NCI-H2196 (cell line): ENCODE data around the gene ADCY4.
"Not testable (repeated sequence)": the region's sequence is repeated elsewhere in the genome, so short reads cannot be mapped to it uniquely, and the experiment has no call there.

Experiments used
- DNase-seq: peaks from one replicate; lab custom pipeline; 2025; ENCODE audit not compliant: unreplicated experiment; lab: John Stamatoyannopoulos, UW

Gene ADCY4

GRCh38 chr14:24339284-24340151 is 4.6 kb upstream of the ADCY4 start, which contains the start of gene RIPK3:
Gene RIPK3 (minus strand): TSS chr14:24339991. CDS start chr14:24339826, 165 bp downstream.
- no peak for DNase-seq

DNA sequence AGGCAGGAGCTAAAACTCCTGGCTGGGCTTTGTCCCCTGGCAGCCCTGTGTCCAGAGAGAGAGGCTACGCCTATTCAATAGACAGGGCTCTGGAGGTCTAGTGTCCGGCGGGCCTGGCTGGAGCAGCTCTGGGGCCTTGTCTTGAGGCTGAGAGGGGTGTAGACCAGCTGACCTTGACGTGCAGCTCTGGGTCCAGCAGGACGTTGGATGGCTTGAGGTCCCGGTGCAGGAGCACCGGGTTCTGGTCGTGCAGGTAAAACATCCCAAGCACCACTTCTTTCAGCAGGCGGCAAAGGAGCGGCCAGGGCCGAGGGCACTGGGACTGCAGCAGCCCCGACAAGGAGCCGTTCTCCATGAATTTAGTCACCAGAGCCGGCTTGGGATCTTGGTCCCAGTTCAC is 4.0 kb upstream of the ADCY4 start:
- no peak for DNase-seq

DNA sequence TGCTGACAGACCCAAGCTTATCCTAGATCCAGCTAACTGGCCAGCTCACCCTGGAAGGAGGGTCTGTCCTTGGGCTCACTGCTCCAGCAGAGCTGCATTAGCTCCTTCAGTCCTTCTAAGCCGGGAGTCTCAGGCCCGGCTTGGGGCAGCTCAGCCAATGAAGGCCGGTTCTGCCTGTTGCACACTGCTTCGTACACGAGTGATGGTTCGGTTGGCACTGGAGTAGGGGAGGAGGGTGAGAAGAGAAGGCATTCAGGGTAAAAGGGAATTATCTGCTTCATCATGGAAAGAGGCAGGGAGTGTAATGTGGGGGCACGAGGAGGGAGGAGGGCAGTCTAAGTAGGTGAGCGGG is 2.9 kb upstream of the ADCY4 start:
- no peak for DNase-seq

DNA sequence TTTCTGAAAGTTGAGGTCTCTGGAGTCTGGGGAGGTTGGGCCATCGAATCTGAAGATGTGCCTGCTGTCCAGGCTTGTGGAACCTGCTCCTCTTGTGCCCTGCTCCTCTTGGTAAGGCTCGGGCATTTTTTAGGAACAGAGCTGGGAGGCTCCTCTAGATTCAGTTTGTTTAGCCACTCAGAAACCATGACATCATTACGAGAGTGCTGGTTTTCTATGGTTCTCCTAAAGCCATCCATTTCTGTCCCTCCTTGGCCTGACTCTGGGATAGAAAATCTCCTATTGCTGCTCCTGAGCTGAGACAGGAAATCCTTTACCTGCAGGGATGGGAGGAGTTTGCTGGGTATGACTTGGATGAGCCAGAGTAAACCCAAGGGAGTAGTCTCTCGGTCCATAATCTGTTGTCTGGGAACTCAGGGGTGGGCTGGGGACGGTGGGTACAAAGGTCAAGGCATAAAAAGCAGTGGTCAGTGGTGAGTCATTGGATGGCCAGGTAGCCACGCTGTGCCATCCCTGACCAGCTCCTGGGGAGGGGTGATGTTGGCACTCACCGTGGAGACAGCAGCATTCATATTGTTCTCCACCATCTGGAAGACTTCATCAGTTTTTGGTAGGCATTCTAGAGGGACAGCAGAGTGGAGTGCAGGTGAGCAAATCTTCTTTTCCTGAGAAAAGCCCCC is 2.4 kb upstream of the ADCY4 start:
- DNase-seq = no peak

GRCh38 chr14:24335461-24336171 is 745 bp upstream of the ADCY4 start:
- DNase-seq = no peak

- DNase-seq = peak; percentile 35
Measured at GRCh38 chr14:24332268-24332993, 2.4 kb downstream of the ADCY4 start.

DNA sequence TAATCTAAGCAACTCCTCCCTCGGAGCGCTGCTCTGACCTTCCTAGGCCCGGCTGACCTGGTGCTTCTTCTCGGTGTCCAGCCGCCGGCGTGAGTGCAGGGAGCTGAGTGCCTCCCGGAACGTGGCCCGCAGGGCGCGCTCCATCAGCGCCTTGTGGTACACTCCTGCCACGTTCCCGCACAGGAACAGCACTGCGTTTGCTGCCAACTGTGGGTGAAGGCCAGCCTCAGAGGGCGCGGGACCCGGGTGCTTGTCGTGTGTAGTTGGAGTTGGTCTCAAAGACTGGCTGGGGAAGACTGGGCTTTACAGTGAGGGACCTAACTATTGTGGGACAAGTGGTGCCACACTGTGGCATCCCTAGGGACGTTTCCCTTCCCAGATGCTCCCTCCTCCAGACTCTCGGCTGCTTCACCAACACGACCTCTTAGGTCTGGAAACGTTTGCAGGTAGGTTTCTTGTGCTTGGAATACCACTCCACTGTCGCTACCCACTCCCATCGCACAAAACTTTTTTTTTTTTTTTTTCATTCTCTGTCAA is 3.1 kb downstream of the ADCY4 start:
- no peak for DNase-seq

DNA sequence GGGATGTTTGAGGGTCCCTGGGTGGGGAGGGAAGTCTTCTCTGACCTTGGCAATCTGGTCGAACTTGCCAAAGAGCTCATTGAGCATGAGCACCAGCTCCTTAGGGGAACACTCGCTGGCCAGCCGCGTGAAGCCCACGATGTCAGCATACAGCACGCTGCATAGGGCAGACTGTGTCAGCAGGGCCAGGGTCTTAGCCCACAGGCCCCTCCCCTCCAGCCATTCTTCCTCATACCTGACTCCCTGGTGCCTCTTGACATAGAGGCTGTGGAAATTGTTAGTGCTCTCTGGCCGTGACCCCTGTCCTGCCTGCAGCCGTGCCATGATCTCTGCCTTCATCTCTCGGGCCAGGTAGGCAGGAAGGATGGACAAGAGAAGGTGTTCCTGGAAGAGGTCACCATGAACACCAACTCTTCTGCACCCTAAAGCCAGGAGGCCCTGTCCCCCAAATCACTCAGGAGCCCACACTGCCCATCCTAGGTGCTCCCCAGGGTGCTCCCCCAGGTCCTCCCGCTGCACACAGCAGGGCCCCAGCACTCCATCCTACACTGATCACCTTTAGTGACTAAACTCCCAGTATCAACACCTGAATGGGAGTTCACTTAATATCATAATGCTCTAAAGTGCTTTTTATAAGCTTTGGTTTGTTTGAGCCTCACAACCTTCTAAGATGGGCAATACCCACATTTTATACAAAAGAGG is 3.7 kb downstream of the ADCY4 start:
- DNase-seq = no peak

GRCh38 chr14:24329736-24330135 is 5.1 kb downstream of the ADCY4 start:
- no peak for DNase-seq

DNA sequence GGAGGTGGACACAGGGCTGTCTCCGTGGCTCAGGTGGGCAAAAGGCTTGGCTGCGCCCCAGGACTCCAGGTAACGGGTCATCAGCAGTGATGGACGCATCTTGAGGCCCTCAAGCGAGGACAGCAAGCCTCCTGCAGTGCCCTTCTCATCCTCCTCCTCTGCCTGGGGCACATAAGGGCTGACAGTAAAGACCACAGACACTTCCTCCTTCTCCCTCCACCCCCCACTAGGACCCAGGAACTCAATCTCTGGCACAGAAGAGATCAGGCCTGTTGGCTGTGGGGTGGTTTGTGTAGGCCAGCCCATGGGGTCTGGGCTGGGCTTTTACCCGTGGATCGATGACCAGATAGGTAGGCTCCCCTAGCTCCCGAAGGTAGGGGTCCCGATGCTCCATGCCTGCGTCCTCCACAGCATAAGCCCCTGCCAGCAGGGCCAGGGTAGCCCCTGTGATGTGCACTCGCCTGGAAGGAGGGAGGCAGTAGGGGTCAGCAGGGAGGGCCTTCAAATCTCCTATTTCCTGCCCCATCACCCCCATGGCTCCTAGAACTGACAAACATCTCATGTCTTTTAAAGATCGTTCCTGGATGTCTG is 5.7 kb downstream of the ADCY4 start:
- no peak for DNase-seq

GRCh38 chr14:24327914-24328313 is 7.0 kb downstream of the ADCY4 start:
- DNase-seq = not testable (repeated sequence)

DNA sequence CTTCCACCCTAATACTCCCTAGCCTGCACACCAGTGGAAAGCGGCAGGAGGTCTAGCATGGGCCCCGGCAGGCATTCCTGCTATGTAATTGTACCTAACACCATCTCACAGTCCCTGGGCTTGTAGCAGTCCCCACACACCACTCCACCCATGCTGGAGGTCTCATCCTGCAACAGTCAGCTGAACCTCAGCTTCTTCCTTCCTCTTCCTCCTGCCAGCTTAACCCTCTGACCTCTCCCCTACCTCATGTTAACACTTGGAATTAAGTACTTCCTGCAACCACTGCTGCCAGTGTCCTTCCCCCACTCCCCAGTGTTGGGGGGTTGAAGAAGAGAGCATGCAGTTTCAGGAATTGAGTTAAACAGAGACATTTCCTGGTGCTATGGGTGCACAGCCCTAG is 7.6 kb downstream of the ADCY4 start:
- DNase-seq = no peak

DNA sequence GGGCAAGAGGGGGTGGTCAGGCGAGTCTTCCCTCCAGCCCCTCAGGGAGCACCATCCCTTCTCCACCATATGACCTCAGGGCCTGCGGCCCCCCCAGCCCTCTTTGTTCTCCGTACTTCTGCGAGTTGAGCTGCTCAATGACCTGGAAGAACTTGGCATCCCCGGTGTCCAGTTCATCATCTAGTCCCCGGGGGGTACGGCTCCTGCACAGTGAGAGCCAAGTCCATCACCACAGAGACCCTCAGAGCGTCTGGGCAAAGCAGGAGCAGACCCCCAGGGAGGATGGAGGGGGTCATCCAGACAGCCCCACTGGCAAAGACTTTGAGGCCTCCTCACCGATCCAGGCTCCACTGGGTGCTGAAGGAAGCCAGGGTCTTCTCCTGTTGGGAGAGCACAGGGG is 8.9 kb downstream of the ADCY4 start:
- no peak for DNase-seq

- no peak for DNase-seq
Measured at GRCh38 chr14:24325041-24325530, 9.8 kb downstream of the ADCY4 start.

DNA sequence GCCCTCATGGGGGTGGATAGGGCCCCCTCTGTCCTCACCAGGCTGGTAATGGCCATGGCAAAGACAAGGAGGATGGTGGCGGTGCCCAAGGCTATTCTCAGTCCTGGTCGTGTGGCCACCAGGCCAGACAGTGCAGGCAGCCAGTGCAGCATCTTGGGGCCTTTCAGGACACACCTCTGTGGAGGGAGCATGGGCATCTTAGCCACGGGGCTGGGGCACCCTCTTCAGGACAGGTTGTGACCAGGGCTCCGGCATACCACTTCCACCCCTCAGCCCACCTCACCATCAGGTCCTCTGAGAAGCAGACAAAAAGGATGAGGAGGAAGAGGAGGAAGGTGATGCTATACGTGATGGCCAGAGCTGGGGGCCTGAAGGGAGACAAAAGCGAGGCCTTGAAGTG is 10.8 kb downstream of the ADCY4 start:
- DNase-seq = no peak

GRCh38 chr14:24323341-24323740 is 11.5 kb downstream of the ADCY4 start:
- no peak for DNase-seq

GRCh38 chr14:24322672-24323071 is 12.2 kb downstream of the ADCY4 start:
- no peak for DNase-seq

GRCh38 chr14:24321212-24321975 is 13.5 kb downstream of the ADCY4 start:
- no peak for DNase-seq
